Liver (tissue), 9 donors: ENCODE data around the gene ZGRF1. TPM values are rescaled to one million over a fixed set of nuclear protein-coding genes. Genes with fewer than 3 reads are reported as not detected.

Source experiments
- DNase-seq: peaks from one replicate; pipeline ENCODE4 v3.0.0-alpha.2; 2017; ENCODE audit warnings: low spot score
- H3K27ac ChIP-seq, 2 donors: one replicate each; pipeline ENCODE4 v1.7.0; 2013; ENCODE audit warnings: inconsistent platforms in 2 of 2, low read length in 2 of 2, control low read depth in 1 of 2, low read depth in 1 of 2, mild to moderate bottlenecking in 1 of 2
- H3K27me3 ChIP-seq, 4 donors: one replicate each; pipeline versions ENCODE4 v1.6.1 to v1.7.0; 2013; ENCODE audit warnings: low read length in 3 of 4, inconsistent platforms in 1 of 4, mild to moderate bottlenecking in 1 of 4, moderate library complexity in 1 of 4; ENCODE audit not compliant: control insufficient read depth in 4 of 4, insufficient read depth in 4 of 4
- H3K36me3 ChIP-seq, 4 donors: one replicate each; pipeline versions ENCODE4 v1.6.1 to v1.7.0; 2013; ENCODE audit warnings: low read length in 3 of 4, mild to moderate bottlenecking in 3 of 4, low read depth in 1 of 4, moderate library complexity in 1 of 4; ENCODE audit not compliant: control insufficient read depth in 4 of 4, insufficient read depth in 3 of 4
- H3K4me1 ChIP-seq, 4 donors: one replicate each; pipeline versions ENCODE4 v1.6.1 to v1.7.0; 2013; ENCODE audit warnings: low read length in 3 of 4, mild to moderate bottlenecking in 3 of 4, moderate library complexity in 1 of 4; ENCODE audit not compliant: control insufficient read depth in 4 of 4, insufficient read depth in 4 of 4
- H3K4me3 ChIP-seq, 3 donors: one replicate each; pipeline versions ENCODE4 v1.6.1 to v1.7.0; 2013; ENCODE audit warnings: low read length in 3 of 3, control low read depth in 1 of 3, low read depth in 1 of 3, mild to moderate bottlenecking in 1 of 3
- H3K9ac ChIP-seq, 2 donors: one replicate each; pipeline ENCODE4 v1.7.0; 2013; ENCODE audit warnings: low read length in 2 of 2, mild to moderate bottlenecking in 2 of 2, moderate library complexity in 2 of 2, control low read depth in 1 of 2, low read depth in 1 of 2
- H3K9me3 ChIP-seq, 4 donors: one replicate each; pipeline versions ENCODE4 v1.6.1 to v1.7.0; 2013; ENCODE audit warnings: low read length in 3 of 4; ENCODE audit not compliant: control insufficient read depth in 4 of 4
- ATF3 ChIP-seq: IDR thresholded peaks from 2 replicates; pipeline ENCODE4 v1.6.1; 2016; ENCODE audit warnings: antibody characterized with exemption
- CTCF ChIP-seq: fragments of 150-350 bp; IDR thresholded peaks from 2 replicates; pipeline ENCODE4 v1.5.1; 2017; ENCODE audit warnings: improper control_type of control experiment, low read depth, low read length; ENCODE audit not compliant: missing input control
- EGR1 ChIP-seq, 2 donors: IDR thresholded peaks; 2 replicates each; pipeline ENCODE4 v1.6.1; 2016 to 2018; ENCODE audit warnings: antibody characterized with exemption in 2 of 2, low read depth in 2 of 2
- FOXA1 ChIP-seq: IDR thresholded peaks from 2 replicates; pipeline ENCODE4 v1.6.1; 2016; ENCODE audit warnings: antibody characterized with exemption
- FOXA2 ChIP-seq: IDR thresholded peaks from 2 replicates; pipeline ENCODE4 v1.6.1; 2016; ENCODE audit warnings: antibody characterized with exemption
- GABPA ChIP-seq, 2 donors: IDR thresholded peaks in 1 of 2; conservative IDR thresholded peaks in 1 of 2; 2 replicates each; pipeline ENCODE4 v1.6.1; 2016; ENCODE audit warnings: antibody characterized with exemption in 2 of 2, mild to moderate bottlenecking in 1 of 2, moderate library complexity in 1 of 2
- HNF4A ChIP-seq, 2 donors: conservative IDR thresholded peaks; 2 replicates each; pipeline ENCODE4 v1.6.1; 2016; ENCODE audit warnings: antibody characterized with exemption in 2 of 2, mild to moderate bottlenecking in 2 of 2
- HNF4G ChIP-seq: IDR thresholded peaks from 2 replicates; pipeline ENCODE4 v1.6.1; 2016; ENCODE audit warnings: antibody characterized with exemption
- JUND ChIP-seq, 2 donors: IDR thresholded peaks; 2 replicates each; pipeline ENCODE4 v1.6.1; 2016; ENCODE audit warnings: antibody characterized with exemption in 2 of 2
- MAX ChIP-seq: IDR thresholded peaks from 2 replicates; pipeline ENCODE4 v1.6.1; 2016; ENCODE audit warnings: antibody characterized with exemption
- NR2F2 ChIP-seq: IDR thresholded peaks from 2 replicates; pipeline ENCODE4 v1.6.1; 2016; ENCODE audit warnings: antibody characterized with exemption
- RAD21 ChIP-seq, 2 donors: IDR thresholded peaks; 2 replicates each; pipeline ENCODE4 v1.6.1; 2016; ENCODE audit warnings: antibody characterized with exemption in 2 of 2, mild to moderate bottlenecking in 2 of 2
- REST ChIP-seq: IDR thresholded peaks from 2 replicates; pipeline ENCODE4 v1.6.1; 2016; ENCODE audit warnings: antibody characterized with exemption, mild to moderate bottlenecking
- RXRA ChIP-seq, 2 donors: IDR thresholded peaks; 2 replicates each; pipeline ENCODE4 v1.6.1; 2017 to 2018; ENCODE audit warnings: antibody characterized with exemption in 2 of 2, mild to moderate bottlenecking in 1 of 2
- SP1 ChIP-seq: IDR thresholded peaks from 2 replicates; pipeline ENCODE4 v1.6.1; 2018; ENCODE audit warnings: antibody characterized with exemption, mild to moderate bottlenecking
- TAF1 ChIP-seq: conservative IDR thresholded peaks from 2 replicates; pipeline ENCODE4 v1.6.1; 2016; ENCODE audit warnings: antibody characterized with exemption, mild to moderate bottlenecking
- YY1 ChIP-seq: IDR thresholded peaks from 2 replicates; pipeline ENCODE4 v1.6.1; 2016; ENCODE audit warnings: antibody characterized with exemption, mild to moderate bottlenecking
- ZBTB33 ChIP-seq: IDR thresholded peaks from 2 replicates; pipeline ENCODE4 v1.6.1; 2016; ENCODE audit warnings: antibody characterized with exemption
- whole genome bisulfite sequencing: extraction: QIAGEN DNeasy Blood & Tissue Kit; methylation state at CpG from one replicate; pipeline ENCODE4 v1.1.7; 2013; 5-methylcytosine and 5-hydroxymethylcytosine counted together
- polyA plus RNA-seq, 2 donors: library from polyadenylated mRNA; stranded (reverse) in 1 of 2; unstranded in 1 of 2; fragments of 200-250 nt in 1 of 2; fragments of >200 nt in 1 of 2; fragmentation: Nextera tagmentation in 1 of 2; extraction: Ambion mirVana in 1 of 2; gene quantifications; one replicate each; pipeline versions ENCODE4 v1.2.1 to v1.2.3, GENCODE V29; 2013 to 2015
- total RNA-seq, 2 donors: library from RNA; depleted of rRNA; stranded (reverse); fragments of >200 nt; gene quantifications; one replicate each; pipeline ENCODE4 v1.2.3, GENCODE V29; 2014
- donor health status: healthy.
- donor health status: healthy.
- donor health status: healthy.
- donor health status: healthy.
- donor health status: healthy.

ZGRF1 gene
- total and polyA plus RNA-seq, 4 donors = 0.38 to 12.7 (median 2.1) TPM

GRCh38 chr4:112633477-112634235 lies 3.1 kb downstream of the ZGRF1 start:
- DNase-seq = no peak
- TF ChIP-seq FOXA2 (no peak), CTCF (peak; percentile 35), HNF4G (no peak), ATF3 (no peak), RAD21 (IDR thresholded peaks at IDR 0.05) (peak; percentile 68 to 72), ZBTB33 (no peak), MAX (no peak), FOXA1 (no peak), GABPA (IDR thresholded peaks at IDR 0.05 in 1 of 2, conservative IDR thresholded peaks at IDR 0.05 in 1 of 2) (no peak), YY1 (peak; percentile 40), TAF1 (no peak), JUND (IDR thresholded peaks at IDR 0.05) (no peak), EGR1 (IDR thresholded peaks at IDR 0.05; ENCODE audit: low read depth in 2 of 2) (no peak), RXRA (IDR thresholded peaks at IDR 0.05) (no peak), REST (no peak), NR2F2 (no peak), SP1 (no peak), HNF4A (conservative IDR thresholded peaks at IDR 0.05) (no peak)
- Histone ChIP-seq H3K4me1 (peaks cover 2 to 22% (median 17%) of the 10 kb centered on the region in 4 donors), H3K27me3 (no peaks in the 10 kb centered on the region), H3K27ac (no peak overlapping the region), H3K36me3 (no peaks in the 10 kb centered on the region), H3K4me3 (no peak overlapping the region), H3K9ac (no peak overlapping the region), H3K9me3 (no peaks in the 10 kb centered on the region)
- 40% methylated on average over 4 of the region's 4 CpGs for WGBS
